ENCODE data around the gene HDGFL2. TPM values are rescaled to one million over a fixed set of nuclear protein-coding genes. Genes with fewer than 3 reads are reported as not detected.

The HDGFL2 gene
- total RNA-seq, 1 experiment from 2014 or later = 108 TPM

DNA sequence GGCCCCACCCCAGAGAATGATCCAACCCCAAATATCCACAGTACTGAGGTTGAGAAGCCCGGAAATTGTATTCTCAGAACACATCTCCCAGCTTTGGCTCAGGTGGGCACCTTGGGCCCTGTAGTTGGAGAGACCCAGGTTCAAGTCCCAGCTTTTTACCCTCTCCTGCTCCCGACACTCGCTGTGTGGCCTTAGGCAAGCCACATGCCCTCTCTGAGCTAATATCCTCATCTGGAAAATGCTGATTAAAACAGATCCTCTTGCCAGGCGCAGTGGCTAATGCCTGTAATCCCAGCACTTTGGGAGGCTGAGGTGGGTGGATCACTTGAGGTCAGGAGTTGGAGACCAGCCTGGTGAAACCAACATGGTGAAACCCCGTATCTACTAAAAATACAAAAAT lies 43.6 kb downstream of the HDGFL2 start:
- H2BK120ac ChIP-seq (ENCODE audit: low read depth, low read length, poor library complexity, severe bottlenecking) = no peak overlapping the region
- H3K9me3 ChIP-seq (ENCODE audit: control insufficient read depth, low read depth, low read length) = no peaks in the 10 kb centered on the region
- H2BK15ac ChIP-seq (ENCODE audit: low read depth, low read length) = no peak overlapping the region
- H2BK5ac ChIP-seq (ENCODE audit: insufficient read length, low read length) = no peak overlapping the region
- H3K4ac ChIP-seq (ENCODE audit: low read depth, low read length) = no peak overlapping the region
- H2AFZ ChIP-seq (ENCODE audit: low read length) = no peak overlapping the region
- no peak overlapping the region for H2BK20ac ChIP-seq (ENCODE audit: low read depth, low read length, poor library complexity, severe bottlenecking)
- H4K20me1 ChIP-seq (ENCODE audit: control insufficient read depth, insufficient read depth, insufficient read length) = no peaks in the 10 kb centered on the region
- H3K36me3 Mint-ChIP-seq (ENCODE audit: insufficient read depth in 1 of 3, low read depth in 3 of 3) = no peaks in the 10 kb centered on the region
- TF ChIP-seq, protein P1, sequence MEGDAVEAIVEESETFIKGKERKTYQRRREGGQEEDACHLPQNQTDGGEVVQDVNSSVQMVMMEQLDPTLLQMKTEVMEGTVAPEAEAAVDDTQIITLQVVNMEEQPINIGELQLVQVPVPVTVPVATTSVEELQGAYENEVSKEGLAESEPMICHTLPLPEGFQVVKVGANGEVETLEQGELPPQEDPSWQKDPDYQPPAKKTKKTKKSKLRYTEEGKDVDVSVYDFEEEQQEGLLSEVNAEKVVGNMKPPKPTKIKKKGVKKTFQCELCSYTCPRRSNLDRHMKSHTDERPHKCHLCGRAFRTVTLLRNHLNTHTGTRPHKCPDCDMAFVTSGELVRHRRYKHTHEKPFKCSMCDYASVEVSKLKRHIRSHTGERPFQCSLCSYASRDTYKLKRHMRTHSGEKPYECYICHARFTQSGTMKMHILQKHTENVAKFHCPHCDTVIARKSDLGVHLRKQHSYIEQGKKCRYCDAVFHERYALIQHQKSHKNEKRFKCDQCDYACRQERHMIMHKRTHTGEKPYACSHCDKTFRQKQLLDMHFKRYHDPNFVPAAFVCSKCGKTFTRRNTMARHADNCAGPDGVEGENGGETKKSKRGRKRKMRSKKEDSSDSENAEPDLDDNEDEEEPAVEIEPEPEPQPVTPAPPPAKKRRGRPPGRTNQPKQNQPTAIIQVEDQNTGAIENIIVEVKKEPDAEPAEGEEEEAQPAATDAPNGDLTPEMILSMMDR (conservative IDR thresholded peaks at IDR 0.05) = no peak
- no peak overlapping the region for H3K27ac ChIP-seq (ENCODE audit: insufficient read length, low read depth, low read length)
- no peaks in the 10 kb centered on the region for H3K23me2 ChIP-seq (ENCODE audit: insufficient read length, low read depth, low read length, poor library complexity, severe bottlenecking)
- no peak overlapping the region for H3K4me2 ChIP-seq (ENCODE audit: insufficient read depth, insufficient read length, low read length)
- H3K4me1 ChIP-seq (ENCODE audit: insufficient read depth, low read length) = no peaks in the 10 kb centered on the region
- no peak overlapping the region for H3K23ac ChIP-seq (ENCODE audit: insufficient read length, low read depth, low read length)
- no peak overlapping the region for H3K14ac ChIP-seq (ENCODE audit: insufficient read depth, low read length)
- 0 out of 5 replicates have a peak, but pooled peaks cover 0 to 2% of the 10 kb centered on the region in 2 experiments for H3K9me3 Mint-ChIP-seq
- no peak overlapping the region for H3K56ac ChIP-seq (ENCODE audit: insufficient read length, low read depth, low read length)
- no peak overlapping the region for H4K8ac ChIP-seq (replicated peaks; ENCODE audit: insufficient read length, low read depth, low read length)
- H3K79me1 ChIP-seq (ENCODE audit: insufficient read depth, low read depth, low read length, poor library complexity, severe bottlenecking) = no peaks in the 10 kb centered on the region
- peaks cover 74% of the 10 kb centered on the region for H3K27me3 Mint-ChIP-seq (ENCODE audit: low read depth)
- no peak overlapping the region for H4K5ac ChIP-seq (ENCODE audit: insufficient read length, low read depth, low read length)
- peaks cover 3 to 7% of the 10 kb centered on the region in 2 experiments; a peak in 3 of 4 replicates for H3K4me1 Mint-ChIP-seq
- no peak overlapping the region for H3K4me3 Mint-ChIP-seq
- peaks cover 3% of the 10 kb centered on the region; the same call in 1 of the 2 replicates for H3K27me3 ChIP-seq (ENCODE audit: insufficient read depth, low read length)
- H3K18ac ChIP-seq (ENCODE audit: insufficient read length, low read depth, low read length) = no peak overlapping the region
- H2AK5ac ChIP-seq (ENCODE audit: insufficient read length, low read length) = no peak overlapping the region
- H2BK12ac ChIP-seq (ENCODE audit: insufficient read length, low read depth, low read length) = no peak overlapping the region
- no peak overlapping the region for H3T11ph ChIP-seq (ENCODE audit: low read length)
- no peak overlapping the region for H3K27ac Mint-ChIP-seq
- no CpG with 5 or more reads among the region's 5 CpGs for WGBS (ENCODE audit: extremely low coverage, insufficient read length, low lambda C conversion rate)
- H3K9ac ChIP-seq (ENCODE audit: extremely low read depth, insufficient read length, low read length) = no peak overlapping the region
- no peaks in the 10 kb centered on the region for H3K79me2 ChIP-seq (ENCODE audit: insufficient read depth, low read length)
- no peak overlapping the region for H4K91ac ChIP-seq (ENCODE audit: insufficient read length, low read depth, low read length)
- DNase-seq = no peak

All from H9 (cell line).